HCT116 (cell line): Measurements from ENCODE around the gene MOB2. TPM values are rescaled to one million over a fixed set of nuclear protein-coding genes. Genes with fewer than 3 reads are reported as not detected.

Source experiments
- ATAC-seq: fragments of 200-7000 bp; cut with Tn5 transposase; 2 replicates; pipeline ENCODE4 v1.9.1; 2020; ENCODE audit warnings: mild to moderate bottlenecking, moderate library complexity
- BruUV-seq: library from RNA; stranded (reverse); fragments of 400-500 nt; replicated peaks from 2 replicates; lab custom pipeline; 2021; lab: Mats Ljungman, UMichigan
- CTCF ChIA-PET: fragments of 300-600 bp; sonication (Branson Sonifier 250); formaldehyde crosslinking; loops from one replicate; lab custom pipeline; 2021; ENCODE audit warnings: antibody characterized with exemption; lab: Charles Lee
- POLR2A ChIA-PET: fragments of 300-600, 350-600 bp; sonication (Branson Sonifier 250); formaldehyde crosslinking; loops from one replicate; lab custom pipeline; 2021; ENCODE audit warnings: antibody characterized with exemption; lab: Charles Lee
- RAD21 ChIA-PET, 2 experiments: fragments of 300-600 bp; sonication (Branson Sonifier 250); formaldehyde crosslinking; loops; one replicate each; lab custom pipeline; 2023; ENCODE audit warnings: low total read pairs in 2 of 2; ENCODE audit not compliant: uncharacterized antibody in 2 of 2, unreplicated experiment in 2 of 2, low non-redundant PET in 1 of 2; lab: Charles Lee
- DNase-seq: peaks from one replicate; pipeline ENCODE4 v3.0.0-alpha.2; 2010; ENCODE audit warnings: low read depth, low spot score
- H2AFZ ChIP-seq: fragments of 200-600 bp; shearing (Covaris generic), sonication (generic); 2 replicates; pipeline ENCODE4 v1.6.1; 2017; ENCODE audit warnings: low read depth, mixed run types, mixed read lengths, antibody characterized with exemption, low read length; ENCODE audit not compliant: poor library complexity, severe bottlenecking
- H3K27ac ChIP-seq: 2 replicates; pipeline ENCODE4 v1.5.1; 2012; ENCODE audit warnings: low read depth, low read length
- H3K27me3 ChIP-seq: fragments of 200-600 bp; sonication (generic); 2 replicates; pipeline ENCODE4 v1.6.1; 2016; ENCODE audit warnings: mixed run types, low read length, mixed read lengths; ENCODE audit not compliant: insufficient read depth
- H3K36me3 ChIP-seq, 2 experiments: fragments of 200-500 bp in 1 of 2; fragments of 200-600 bp in 1 of 2; sonication (Bioruptor generic) in 1 of 2; sonication (generic) in 1 of 2; 2 replicates each; pipeline versions ENCODE4 v1.5.1 to v1.6.1; 2014 to 2016; ENCODE audit warnings: low read length in 2 of 2, inconsistent platforms in 1 of 2, mixed read lengths in 1 of 2, mixed run types in 1 of 2; ENCODE audit not compliant: insufficient read depth in 2 of 2, control insufficient read depth in 1 of 2
- H3K4me1 ChIP-seq, 2 experiments: fragments of 200-600 bp in 1 of 2; sonication (generic) in 1 of 2; 2 replicates each; pipeline versions ENCODE4 v1.5.1 to v1.6.1; 2012 to 2017; ENCODE audit warnings: low read length in 2 of 2, inconsistent platforms in 1 of 2, mild to moderate bottlenecking in 1 of 2, mixed read lengths in 1 of 2, mixed run types in 1 of 2, moderate library complexity in 1 of 2; ENCODE audit not compliant: insufficient read depth in 2 of 2, control insufficient read depth in 1 of 2
- H3K4me2 ChIP-seq: fragments of 200-600 bp; sonication (generic); 2 replicates; pipeline ENCODE4 v1.6.1; 2017; ENCODE audit warnings: mixed run types, low read length, mixed read lengths
- H3K4me3 ChIP-seq, 2 experiments: fragments of 200-600 bp in 1 of 2; sonication (generic) in 1 of 2; replicated peaks in 1 of 2; 2 replicates each; pipeline ENCODE4 v1.5.1; 2011 to 2016; ENCODE audit warnings: low read length in 2 of 2, control low read depth in 1 of 2, low read depth in 1 of 2, mild to moderate bottlenecking in 1 of 2, mixed read lengths in 1 of 2, mixed run types in 1 of 2
- H3K79me2 ChIP-seq: fragments of 200-600 bp; sonication (generic); 2 replicates; pipeline ENCODE4 v1.6.1; 2017; ENCODE audit warnings: mild to moderate bottlenecking, mixed run types, low read length, moderate library complexity, mixed read lengths; ENCODE audit not compliant: insufficient read depth
- H3K9ac ChIP-seq: fragments of 200-600 bp; sonication (generic); 2 replicates; pipeline ENCODE4 v1.6.1; 2016; ENCODE audit warnings: low read length, mixed read lengths
- H3K9me2 ChIP-seq: fragments of 200-600 bp; sonication (generic), shearing (Covaris generic); 2 replicates; pipeline ENCODE4 v1.6.1; 2017; ENCODE audit warnings: mixed run types, mild to moderate bottlenecking, moderate library complexity; ENCODE audit not compliant: insufficient read depth
- H3K9me3 ChIP-seq, 2 experiments: fragments of 200-500 bp in 1 of 2; fragments of 200-600 bp in 1 of 2; sonication (Bioruptor generic) in 1 of 2; sonication (generic) in 1 of 2; 2 replicates each; pipeline ENCODE4 v1.6.1; 2014 to 2017; ENCODE audit warnings: low read length in 2 of 2, mixed read lengths in 2 of 2, inconsistent platforms in 1 of 2, low read depth in 1 of 2, mild to moderate bottlenecking in 1 of 2, mixed run types in 1 of 2, moderate library complexity in 1 of 2; ENCODE audit not compliant: control insufficient read depth in 1 of 2, insufficient read depth in 1 of 2
- H4K20me1 ChIP-seq: fragments of 200-600 bp; sonication (generic), shearing (Covaris generic); 2 replicates; pipeline ENCODE4 v1.6.1; 2017; ENCODE audit warnings: mixed run types, mild to moderate bottlenecking, moderate library complexity; ENCODE audit not compliant: insufficient read depth
- CBX3 ChIP-seq: IDR thresholded peaks from 2 replicates; pipeline ENCODE4 v1.6.1; 2012; ENCODE audit warnings: low read depth
- CEBPB ChIP-seq: IDR thresholded peaks from 2 replicates; pipeline ENCODE4 v1.6.1; 2012; ENCODE audit warnings: low read depth
- EGR1 ChIP-seq: IDR thresholded peaks from 2 replicates; pipeline ENCODE4 v1.6.1; 2012; ENCODE audit warnings: low read depth
- ELF1 ChIP-seq: IDR thresholded peaks from 2 replicates; pipeline ENCODE4 v1.6.1; 2012; ENCODE audit warnings: low read depth, borderline replicate concordance
- EZH2 ChIP-seq: fragments of 200-600 bp; sonication (generic); IDR thresholded peaks from 2 replicates; pipeline ENCODE4 v1.6.1; 2017; ENCODE audit warnings: antibody characterized with exemption, mixed run types
- EZH2phosphoT487 ChIP-seq: fragments of 200-600 bp; IDR thresholded peaks from 2 replicates; pipeline ENCODE4 v1.6.1; 2018; ENCODE audit warnings: antibody characterized with exemption, borderline replicate concordance
- FOSL1 ChIP-seq: IDR thresholded peaks from 2 replicates; pipeline ENCODE4 v1.6.1; 2012; ENCODE audit warnings: low read depth
- JUND ChIP-seq: IDR thresholded peaks from 2 replicates; pipeline ENCODE4 v1.6.1; 2012
- MAX ChIP-seq: IDR thresholded peaks from 2 replicates; pipeline ENCODE4 v1.6.1; 2012
- POLR2A ChIP-seq: IDR thresholded peaks from 2 replicates; pipeline ENCODE4 v1.7.0; 2011; ENCODE audit warnings: borderline replicate concordance; ENCODE audit not compliant: insufficient read depth, insufficient read length; ENCODE audit errors: extremely low read depth
- RAD21 ChIP-seq: IDR thresholded peaks from 2 replicates; pipeline ENCODE4 v1.6.1; 2012; ENCODE audit warnings: low read depth, mild to moderate bottlenecking
- SP1 ChIP-seq: IDR thresholded peaks from 2 replicates; pipeline ENCODE4 v1.6.1; 2012; ENCODE audit warnings: low read depth
- SRF ChIP-seq: IDR thresholded peaks from 2 replicates; pipeline ENCODE4 v1.6.1; 2012; ENCODE audit warnings: low read depth
- YY1 ChIP-seq: IDR thresholded peaks from 2 replicates; pipeline ENCODE4 v1.6.1; 2011; ENCODE audit warnings: low read length, low read depth, moderate library complexity, mild to moderate bottlenecking; ENCODE audit not compliant: insufficient replicate concordance; ENCODE audit errors: extremely low read depth
- ZFX ChIP-seq: fragments of 450-650 bp; IDR thresholded peaks from 2 replicates; pipeline ENCODE4 v1.6.1; 2017
- intact Hi-C: fragments of 100-400 bp; cut with micrococcal nuclease; formaldehyde crosslinking; loops from 2 replicates; pipeline ENCODE4 v1.10.0; 2022
- total RNA-seq: library from RNA; stranded (reverse); gene quantifications from one replicate; pipeline ENCODE4 v1.2.1, GENCODE V29; 2021; ENCODE audit not compliant: unreplicated experiment
- TF ChIP-seq, protein P1 (sequence below): IDR thresholded peaks from 2 replicates; pipeline ENCODE4 v1.6.1; 2011; ENCODE audit warnings: mild to moderate bottlenecking, low read length, moderate library complexity; ENCODE audit not compliant: insufficient replicate concordance; ENCODE audit errors: extremely low read depth
- TF ChIP-seq, protein P2 (sequence below): IDR thresholded peaks from 2 replicates; pipeline ENCODE4 v1.6.1; 2012

MOB2 gene
- total RNA-seq, 1 experiment from 2014 or later, result 25.7 TPM

GRCh38 chr11:1502954-1503707, 16.6 kb upstream of the MOB2 start:
- intact Hi-C loops, result no loop called here
- no peak for ATAC-seq
- no peaks in the 10 kb centered on the region for H3K36me3 ChIP-seq
- no peaks in the 10 kb centered on the region for H3K4me1 ChIP-seq
- ChIA-PET RAD21 (no interaction called here), CTCF (no interaction called here), POLR2A (no interaction called here)
- no peaks in the 10 kb centered on the region for H3K27me3 ChIP-seq
- H3K79me2 ChIP-seq, result peaks cover 26% of the 10 kb centered on the region
- H4K20me1 ChIP-seq, result no peaks in the 10 kb centered on the region
- no peaks in the 10 kb centered on the region for H3K9me2 ChIP-seq
- H3K9me3 ChIP-seq, result peaks cover 0 to 8% of the 10 kb centered on the region in 2 experiments; a peak in 1 of 4 replicates
- BruUV-seq, result no TSS peak
- no peak overlapping the region for H2AFZ ChIP-seq
- H3K27ac ChIP-seq, result no peak overlapping the region
- no peak for DNase-seq
- H3K4me2 ChIP-seq, result no peak overlapping the region
- H3K4me3 ChIP-seq, result no peak overlapping the region
- TF ChIP-seq MAX, result no peak
- TF ChIP-seq ZFX, result no peak
- no peak for TF ChIP-seq ELF1
- no peak for TF ChIP-seq CEBPB
- no peak for TF ChIP-seq YY1
- no peak for TF ChIP-seq FOSL1
- TF ChIP-seq, protein P1, sequence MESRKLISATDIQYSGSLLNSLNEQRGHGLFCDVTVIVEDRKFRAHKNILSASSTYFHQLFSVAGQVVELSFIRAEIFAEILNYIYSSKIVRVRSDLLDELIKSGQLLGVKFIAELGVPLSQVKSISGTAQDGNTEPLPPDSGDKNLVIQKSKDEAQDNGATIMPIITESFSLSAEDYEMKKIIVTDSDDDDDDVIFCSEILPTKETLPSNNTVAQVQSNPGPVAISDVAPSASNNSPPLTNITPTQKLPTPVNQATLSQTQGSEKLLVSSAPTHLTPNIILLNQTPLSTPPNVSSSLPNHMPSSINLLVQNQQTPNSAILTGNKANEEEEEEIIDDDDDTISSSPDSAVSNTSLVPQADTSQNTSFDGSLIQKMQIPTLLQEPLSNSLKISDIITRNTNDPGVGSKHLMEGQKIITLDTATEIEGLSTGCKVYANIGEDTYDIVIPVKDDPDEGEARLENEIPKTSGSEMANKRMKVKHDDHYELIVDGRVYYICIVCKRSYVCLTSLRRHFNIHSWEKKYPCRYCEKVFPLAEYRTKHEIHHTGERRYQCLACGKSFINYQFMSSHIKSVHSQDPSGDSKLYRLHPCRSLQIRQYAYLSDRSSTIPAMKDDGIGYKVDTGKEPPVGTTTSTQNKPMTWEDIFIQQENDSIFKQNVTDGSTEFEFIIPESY, result no peak
- TF ChIP-seq EZH2phosphoT487, result no peak
- no peak for TF ChIP-seq JUND
- TF ChIP-seq SP1, result no peak
- no peak for TF ChIP-seq RAD21
- no peak for TF ChIP-seq EGR1
- TF ChIP-seq CBX3, result no peak
- TF ChIP-seq, protein P2, sequence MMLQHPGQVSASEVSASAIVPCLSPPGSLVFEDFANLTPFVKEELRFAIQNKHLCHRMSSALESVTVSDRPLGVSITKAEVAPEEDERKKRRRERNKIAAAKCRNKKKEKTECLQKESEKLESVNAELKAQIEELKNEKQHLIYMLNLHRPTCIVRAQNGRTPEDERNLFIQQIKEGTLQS, result no peak
- no peak for TF ChIP-seq POLR2A
- no peak for TF ChIP-seq SRF
- TF ChIP-seq EZH2, result no peak
- no peak overlapping the region for H3K9ac ChIP-seq
